Prostate gland (tissue), 2 donors: ENCODE data around the gene RNF40. TPM values are rescaled to one million over a fixed set of nuclear protein-coding genes. Genes with fewer than 3 reads are reported as not detected.

Experiments used
- DNase-seq: peaks from one replicate; pipeline ENCODE4 v3.0.0-alpha.2; 2019; ENCODE audit warnings: low spot score
- H3K27ac ChIP-seq, 2 donors: fragments of 200-600 bp; sonication (generic); 2 replicates each; pipeline ENCODE4 v1.5.1; 2017 to 2019
- H3K27me3 ChIP-seq: fragments of 200-600 bp; sonication (generic); replicated peaks from 2 replicates; pipeline ENCODE4 v1.5.1; 2019; ENCODE audit not compliant: insufficient read depth
- H3K36me3 ChIP-seq, 2 donors: fragments of 200-600 bp; sonication (generic); 1 replicate in 1 of 2; 2 replicates in 1 of 2; pipeline versions ENCODE4 v1.5.1 to v1.8.1; 2017 to 2019
- H3K4me1 ChIP-seq: fragments of 200-600 bp; sonication (generic); replicated peaks from 2 replicates; pipeline ENCODE4 v1.5.1; 2019
- H3K4me3 ChIP-seq, 2 donors: fragments of 200-600 bp; sonication (generic); 2 replicates each; pipeline ENCODE4 v1.5.1; 2017 to 2019
- H3K9me3 ChIP-seq: fragments of 200-600 bp; sonication (generic); 2 replicates; pipeline ENCODE4 v1.5.1; 2017
- POLR2A ChIP-seq: fragments of 450-650 bp; IDR thresholded peaks from one replicate; pipeline ENCODE4 v1.6.1; 2016; ENCODE audit warnings: antibody characterized with exemption, mild to moderate bottlenecking
- POLR2AphosphoS5 ChIP-seq: sonication (generic); formaldehyde crosslinking; IDR thresholded peaks from one replicate; pipeline ENCODE4 v1.6.1; 2017; ENCODE audit warnings: antibody characterized with exemption
- WGBS: methylation state at CpG from one replicate; pipeline ENCODE4 v1.1.5; 2018; 5-methylcytosine and 5-hydroxymethylcytosine counted together
- intact Hi-C: fragments of 100-400 bp; cut with DNase I; formaldehyde crosslinking; loops from one replicate; pipeline ENCODE4 v1.14.2; 2022
- total RNA-seq, 2 donors: library from RNA; depleted of rRNA; stranded (reverse); fragments of >200 nt; gene quantifications; one replicate each; pipeline ENCODE4 v1.1.0, GENCODE V29; 2016
- TF ChIP-seq, protein P1 (sequence below), 4 experiments: fragments of 200-600 bp in 2 of 4; fragments of 450-650 bp in 2 of 4; sonication (generic) in 2 of 4; IDR thresholded peaks; 1 replicate in 3 of 4; 2 replicates in 1 of 4; pipeline ENCODE4 v1.5.1; 2016 to 2019; ENCODE audit warnings: antibody characterized with exemption in 4 of 4, mild to moderate bottlenecking in 2 of 4, moderate library complexity in 2 of 4

RNF40 gene
- total RNA-seq, 2 donors from 2014 or later: 89.9 to 113 TPM

DNA sequence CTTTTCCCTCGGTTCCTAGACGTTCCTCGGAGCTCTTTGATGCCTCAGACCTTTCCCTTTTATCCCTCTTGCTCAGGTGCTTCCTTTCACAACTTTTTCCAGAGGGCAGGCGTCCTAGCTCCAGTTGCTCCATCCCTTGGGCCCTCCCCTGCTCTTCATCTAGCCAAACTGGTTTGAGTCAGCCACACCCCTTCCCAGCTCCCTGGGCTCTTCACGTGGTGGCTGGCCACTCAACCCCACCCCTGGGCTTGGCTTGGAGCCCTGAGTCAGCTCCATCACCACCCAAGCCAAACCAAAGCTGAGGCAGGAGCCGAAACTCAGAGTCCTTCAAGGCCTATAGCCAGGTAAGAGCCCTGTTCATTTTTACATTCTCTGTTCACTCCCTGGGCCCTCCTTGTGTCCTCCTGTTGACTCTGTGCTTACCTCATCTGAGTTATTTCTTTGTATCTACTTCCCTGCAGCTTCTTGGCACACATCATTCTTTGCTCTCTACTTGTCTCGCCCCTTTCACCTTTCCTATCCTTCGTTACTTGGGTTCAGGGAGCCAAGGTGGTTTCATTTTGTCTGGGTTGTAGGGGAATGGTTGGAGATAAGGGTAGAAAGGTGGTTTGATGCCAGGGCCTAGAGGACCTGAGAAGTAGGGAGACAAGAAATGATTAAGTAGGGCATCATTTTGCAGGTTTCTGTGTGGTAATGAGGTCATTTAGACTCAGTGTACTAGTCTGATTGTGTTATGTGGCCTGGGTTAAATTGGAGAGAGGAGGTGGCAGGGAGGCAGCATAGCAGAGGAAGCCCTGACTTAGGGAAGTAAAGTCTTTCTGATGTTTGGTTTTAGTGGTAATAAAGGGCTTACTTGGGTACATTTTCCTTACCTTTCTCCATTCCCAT, 21.5 kb upstream of the RNF40 start:
- H3K4me1 ChIP-seq: peaks cover 14% of the 10 kb centered on the region
- TF ChIP-seq POLR2A (peak; percentile 71), POLR2AphosphoS5 (peak; percentile 99)
- TF ChIP-seq, protein P1, sequence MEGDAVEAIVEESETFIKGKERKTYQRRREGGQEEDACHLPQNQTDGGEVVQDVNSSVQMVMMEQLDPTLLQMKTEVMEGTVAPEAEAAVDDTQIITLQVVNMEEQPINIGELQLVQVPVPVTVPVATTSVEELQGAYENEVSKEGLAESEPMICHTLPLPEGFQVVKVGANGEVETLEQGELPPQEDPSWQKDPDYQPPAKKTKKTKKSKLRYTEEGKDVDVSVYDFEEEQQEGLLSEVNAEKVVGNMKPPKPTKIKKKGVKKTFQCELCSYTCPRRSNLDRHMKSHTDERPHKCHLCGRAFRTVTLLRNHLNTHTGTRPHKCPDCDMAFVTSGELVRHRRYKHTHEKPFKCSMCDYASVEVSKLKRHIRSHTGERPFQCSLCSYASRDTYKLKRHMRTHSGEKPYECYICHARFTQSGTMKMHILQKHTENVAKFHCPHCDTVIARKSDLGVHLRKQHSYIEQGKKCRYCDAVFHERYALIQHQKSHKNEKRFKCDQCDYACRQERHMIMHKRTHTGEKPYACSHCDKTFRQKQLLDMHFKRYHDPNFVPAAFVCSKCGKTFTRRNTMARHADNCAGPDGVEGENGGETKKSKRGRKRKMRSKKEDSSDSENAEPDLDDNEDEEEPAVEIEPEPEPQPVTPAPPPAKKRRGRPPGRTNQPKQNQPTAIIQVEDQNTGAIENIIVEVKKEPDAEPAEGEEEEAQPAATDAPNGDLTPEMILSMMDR (IDR thresholded peaks at IDR 0.05): no peak
- intact Hi-C loops: no loop called here
- peak overlapping the region; percentile 86 to 88 for H3K27ac ChIP-seq
- no peaks in the 10 kb centered on the region for H3K27me3 ChIP-seq
- no peaks in the 10 kb centered on the region for H3K9me3 ChIP-seq
- H3K36me3 ChIP-seq: peaks cover 10 to 35% of the 10 kb centered on the region in 2 donors
- peak; percentile 97 for DNase-seq
- 17% methylated on average over 8 of the region's 8 CpGs for WGBS
- no peak overlapping the region for H3K4me3 ChIP-seq

DNA sequence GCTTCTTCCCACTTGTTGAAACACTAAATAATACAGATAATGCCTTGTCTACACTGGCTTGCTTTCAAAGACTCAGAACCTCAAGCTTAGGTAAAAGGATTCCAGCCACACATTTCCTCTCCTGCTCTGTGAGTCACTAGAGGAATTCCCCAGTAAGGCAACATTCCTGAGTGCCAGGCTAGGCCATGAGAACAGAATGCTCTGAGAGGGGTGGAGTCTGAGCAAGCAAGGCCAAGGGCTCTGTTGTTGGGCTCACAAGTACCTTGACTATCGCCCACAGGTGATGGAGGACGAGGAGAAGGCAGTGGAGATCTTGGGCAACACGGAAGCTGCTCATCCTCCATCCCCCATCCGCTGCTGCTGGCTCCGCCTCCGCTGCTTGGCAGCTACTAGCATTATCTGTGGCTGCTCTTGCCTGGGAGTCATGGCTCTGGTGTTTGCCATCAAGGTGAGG, 20.6 kb upstream of the RNF40 start:
- Histone ChIP-seq H3K4me1 (peaks cover 14% of the 10 kb centered on the region), H3K9me3 (no peaks in the 10 kb centered on the region), H3K4me3 (no peak overlapping the region), H3K27me3 (no peaks in the 10 kb centered on the region), H3K27ac (peak overlapping the region; percentile 86 to 88), H3K36me3 (peaks cover 6 to 27% of the 10 kb centered on the region in 2 donors)
- TF ChIP-seq POLR2AphosphoS5 (peak; percentile 91), POLR2A (peak; percentile 72)
- TF ChIP-seq, protein P1 (IDR thresholded peaks at IDR 0.05): no peak
- 64% methylated on average over 6 of the region's 6 CpGs for WGBS
- DNase-seq: peak; percentile 78
- intact Hi-C loops: no loop called here

DNA sequence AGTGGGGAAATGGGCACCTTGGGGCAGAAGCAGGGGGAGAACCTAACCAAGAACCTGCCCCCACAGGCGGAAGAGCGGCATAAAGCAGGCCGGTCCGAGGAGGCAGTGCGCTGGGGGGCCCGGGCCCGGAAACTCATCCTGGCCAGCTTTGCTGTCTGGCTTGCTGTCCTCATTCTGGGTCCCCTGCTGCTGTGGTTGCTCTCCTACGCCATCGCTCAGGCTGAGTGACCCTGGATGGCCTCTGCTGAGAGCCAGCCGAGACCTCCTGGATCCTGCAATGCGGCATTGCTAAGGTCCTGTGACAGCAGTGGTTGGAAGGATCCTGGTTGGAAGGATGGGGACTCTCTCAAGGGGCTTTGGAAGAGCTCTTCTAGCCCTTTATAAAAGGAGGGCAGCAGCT, 18.4 kb upstream of the RNF40 start:
- WGBS: 85% methylated on average over 11 of the region's 11 CpGs
- TF ChIP-seq POLR2A (no peak), POLR2AphosphoS5 (no peak)
- TF ChIP-seq, protein P1 (IDR thresholded peaks at IDR 0.05): no peak
- H3K27ac ChIP-seq: peak overlapping the region in 1 of 2 donors; percentile 24
- no peaks in the 10 kb centered on the region for H3K27me3 ChIP-seq
- H3K36me3 ChIP-seq: peaks cover 0 to 6% of the 10 kb centered on the region in 2 donors
- no peak overlapping the region for H3K4me3 ChIP-seq
- H3K4me1 ChIP-seq: peaks cover 14% of the 10 kb centered on the region
- no peaks in the 10 kb centered on the region for H3K9me3 ChIP-seq
- no peak for DNase-seq
- intact Hi-C loops: no loop called here

DNA sequence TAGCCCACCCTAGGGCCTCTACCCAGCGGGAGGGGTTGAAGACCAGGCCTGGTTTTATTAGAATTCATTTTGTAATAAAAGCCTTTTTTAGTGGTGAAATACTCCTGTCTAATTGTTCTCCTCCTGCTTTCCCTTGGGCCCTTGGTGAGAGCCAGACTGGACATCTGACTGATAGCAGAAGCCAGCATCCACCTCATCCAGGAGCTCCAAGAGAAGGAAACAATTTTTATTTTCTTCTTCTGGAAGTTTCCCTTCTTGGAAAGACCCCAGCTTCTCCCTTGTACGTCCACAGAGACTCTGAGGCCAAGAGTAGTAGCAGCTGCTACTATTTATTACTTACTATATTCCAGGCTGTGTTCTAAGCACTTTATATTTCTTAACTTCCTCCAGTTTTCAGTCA, 17.9 kb upstream of the RNF40 start:
- intact Hi-C loops: no loop called here
- Histone ChIP-seq H3K4me1 (peaks cover 14% of the 10 kb centered on the region), H3K4me3 (no peak overlapping the region), H3K36me3 (peaks cover 0 to 2% of the 10 kb centered on the region in 2 donors), H3K27ac (peak overlapping the region in 1 of 2 donors; percentile 24), H3K9me3 (no peaks in the 10 kb centered on the region), H3K27me3 (no peaks in the 10 kb centered on the region)
- 72% methylated on average over 2 of the region's 2 CpGs for WGBS
- TF ChIP-seq, protein P1 (IDR thresholded peaks at IDR 0.05): no peak
- TF ChIP-seq POLR2A: no peak
- TF ChIP-seq POLR2AphosphoS5: no peak
- no peak for DNase-seq

DNA sequence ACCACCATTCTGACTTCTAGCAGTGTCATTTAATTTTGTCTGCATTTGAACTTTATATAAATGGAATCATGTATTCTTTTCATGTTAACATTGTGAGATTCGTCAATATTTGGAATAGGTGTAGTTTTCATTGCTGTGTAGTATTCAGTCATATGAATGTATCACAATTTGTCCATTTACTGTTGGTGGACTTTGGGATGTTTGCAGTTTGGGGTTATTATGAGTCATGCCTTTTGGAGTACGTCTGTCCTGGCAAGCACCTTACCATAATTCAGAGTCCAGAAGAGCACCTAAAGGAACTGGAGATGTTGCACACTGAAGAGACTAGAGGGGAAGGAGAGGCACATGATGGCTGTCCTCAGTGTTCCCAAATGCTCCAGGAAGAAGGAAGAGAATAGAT, 17.0 kb upstream of the RNF40 start:
- H3K9me3 ChIP-seq: no peaks in the 10 kb centered on the region
- H3K36me3 ChIP-seq: no peaks in the 10 kb centered on the region
- no peaks in the 10 kb centered on the region for H3K27me3 ChIP-seq
- no peak for DNase-seq
- 63% methylated on average over 2 of the region's 2 CpGs for WGBS
- intact Hi-C loops: no loop called here
- H3K27ac ChIP-seq: no peak overlapping the region
- H3K4me3 ChIP-seq: no peak overlapping the region
- TF ChIP-seq POLR2AphosphoS5 (no peak), POLR2A (no peak)
- TF ChIP-seq, protein P1 (IDR thresholded peaks at IDR 0.05): no peak
- peaks cover 8% of the 10 kb centered on the region for H3K4me1 ChIP-seq
